HG03354 (cell line): ENCODE measurements around the gene PLCB4.

ENCODE experiments used
- ATAC-seq: cut with Tn5 transposase; IDR thresholded peaks from one replicate; pipeline ENCODE4 v1.9.1; 2021; ENCODE audit warnings: mild to moderate bottlenecking; ENCODE audit not compliant: unreplicated experiment, poor library complexity, severe bottlenecking

Gene PLCB4

DNA sequence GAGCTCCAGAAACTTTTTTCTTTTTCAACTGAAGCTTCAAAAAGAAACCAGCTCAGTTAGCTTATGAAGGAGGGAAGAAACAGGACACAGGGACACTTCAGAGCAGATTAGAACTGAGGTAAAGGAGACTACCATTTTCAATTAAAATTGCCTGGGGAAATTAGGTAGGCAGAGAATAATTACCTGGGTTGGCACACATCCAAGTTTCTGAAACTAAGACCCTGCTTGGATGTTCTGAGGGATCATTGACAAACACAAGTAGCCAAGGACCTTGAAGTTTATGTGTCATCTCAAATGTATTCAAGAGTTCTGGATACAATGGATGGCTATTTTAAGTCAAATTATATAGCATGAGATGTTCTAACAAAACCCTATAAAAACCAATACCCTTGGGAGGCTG lies 137.6 kb downstream of the PLCB4 start:
- ATAC-seq = no peak

DNA sequence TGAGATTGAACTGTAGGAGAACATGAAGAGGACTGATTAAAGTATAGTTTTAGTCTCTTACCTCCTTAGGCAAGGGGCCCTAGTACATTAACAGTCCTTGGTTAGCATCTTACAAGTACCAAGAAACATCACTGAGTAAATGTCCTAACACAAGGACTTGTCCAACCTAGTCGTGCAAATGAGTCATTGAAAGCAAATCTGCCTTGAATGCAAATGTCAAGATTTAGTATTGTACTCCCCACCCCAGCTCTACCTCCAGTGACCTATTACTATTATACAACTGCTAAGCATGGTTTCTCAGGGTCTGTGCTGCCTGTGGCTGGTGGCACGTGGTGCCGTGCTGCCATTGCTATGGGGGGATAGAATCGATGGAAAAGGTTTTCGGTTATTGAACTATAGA lies 138.4 kb downstream of the PLCB4 start:
- no peak for ATAC-seq

DNA sequence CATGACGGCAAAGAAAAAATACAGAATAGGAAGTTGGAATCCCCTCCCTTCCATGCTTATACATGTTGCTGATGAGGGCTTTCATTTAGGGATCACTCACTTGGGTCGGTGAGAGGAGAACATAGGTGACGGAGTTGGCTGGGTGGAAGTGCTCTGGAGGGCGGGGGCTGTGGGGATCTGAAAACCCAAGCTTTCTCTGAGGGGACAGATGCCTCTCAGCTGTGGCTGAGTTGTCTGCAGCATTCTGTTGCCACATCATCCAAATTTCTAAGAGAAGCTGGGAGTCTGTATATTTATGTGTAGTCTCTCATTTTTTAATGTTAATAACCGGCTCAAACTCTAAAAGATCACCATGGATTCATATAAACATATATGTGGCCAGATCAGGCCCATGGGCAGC lies 141.5 kb downstream of the PLCB4 start:
- no peak for ATAC-seq

DNA sequence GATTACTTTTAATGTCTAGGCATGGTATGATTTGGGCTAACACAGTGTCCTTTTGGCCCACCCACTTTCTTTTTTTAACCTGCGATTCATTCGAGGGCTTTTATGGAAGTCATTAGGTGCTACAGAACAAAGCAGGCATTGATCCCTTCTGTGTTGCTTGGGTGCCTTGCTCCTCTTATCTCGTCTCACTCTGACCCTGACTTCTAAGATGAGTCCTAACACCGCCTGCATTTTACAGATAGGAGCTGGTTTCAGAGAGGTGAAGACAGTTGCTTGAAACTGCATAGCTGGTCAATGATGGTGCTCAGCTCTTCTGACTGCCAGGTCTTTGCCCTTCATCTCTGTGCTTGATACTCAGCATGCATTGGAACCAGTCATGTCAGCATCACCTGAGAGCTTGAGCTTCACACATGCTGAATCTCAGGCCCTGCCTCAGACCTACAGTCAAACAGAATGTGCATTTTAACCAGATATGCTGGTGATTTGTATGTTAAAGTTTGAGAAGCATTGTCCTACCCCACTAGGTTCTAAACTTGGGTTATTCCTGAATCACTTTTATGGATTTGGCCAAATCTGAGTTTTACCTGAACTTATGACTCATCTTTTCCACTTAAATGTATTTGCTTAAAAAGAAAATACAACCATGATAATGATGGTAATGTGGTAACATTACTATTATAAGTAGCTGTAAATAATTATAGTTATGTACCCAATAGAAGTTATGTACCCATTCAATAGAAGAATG lies 142.3 kb downstream of the PLCB4 start:
- no peak for ATAC-seq

DNA sequence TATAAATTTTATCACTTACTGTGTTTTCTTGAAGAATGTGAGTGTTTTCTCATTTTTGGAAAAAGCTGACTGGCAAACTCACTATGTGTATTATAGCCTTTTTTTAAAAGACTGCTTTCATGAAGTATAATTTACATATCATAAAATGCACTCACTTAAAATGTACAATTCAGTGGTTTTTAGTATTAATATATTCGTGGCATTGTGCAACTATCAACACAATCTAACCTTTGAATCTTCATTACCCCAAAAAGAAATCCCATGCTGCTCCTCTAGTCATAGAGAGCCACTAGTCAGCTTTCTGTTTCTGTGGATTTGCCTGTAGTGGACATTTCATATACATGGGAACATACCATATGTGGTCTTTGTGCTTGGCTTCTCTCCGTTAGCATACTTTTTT lies 143.8 kb downstream of the PLCB4 start:
- ATAC-seq = no peak

DNA sequence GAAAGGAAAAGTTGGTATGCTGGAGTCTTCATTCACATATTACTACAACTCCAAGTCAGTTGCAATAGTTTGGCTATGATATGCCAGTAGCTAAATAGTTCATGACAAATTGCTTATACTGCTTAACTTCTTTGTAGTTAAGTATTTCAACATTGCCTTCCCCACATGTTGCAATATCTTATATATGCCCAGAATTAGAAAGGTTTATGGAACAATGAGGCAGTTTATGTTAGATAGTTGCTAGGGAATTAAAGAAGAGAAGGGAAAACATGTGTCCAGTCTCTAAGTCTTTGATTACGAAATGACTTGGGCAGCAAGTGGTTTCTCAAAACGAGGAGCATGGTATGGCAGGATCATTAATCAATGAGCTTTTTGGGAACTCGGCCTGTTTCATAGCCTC lies 145.8 kb downstream of the PLCB4 start:
- ATAC-seq = no peak

DNA sequence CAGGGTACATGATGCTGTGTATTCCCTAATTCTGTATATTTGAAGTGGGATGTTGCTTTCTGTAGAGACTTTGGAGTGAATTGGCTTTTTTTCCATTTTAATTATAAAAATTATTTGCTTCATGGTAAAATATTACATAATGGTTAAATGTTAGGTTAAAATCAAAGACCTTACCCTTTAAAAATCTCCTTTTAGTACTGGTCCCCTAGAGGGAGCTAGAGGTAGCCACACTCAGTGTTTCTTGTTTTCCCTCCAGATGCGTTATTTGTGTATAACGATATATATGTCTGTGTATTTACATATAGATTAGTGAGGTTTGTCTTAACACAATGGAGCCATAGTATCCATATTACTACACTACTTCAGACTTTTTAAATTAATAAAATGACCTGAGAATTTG lies 146.7 kb downstream of the PLCB4 start:
- no peak for ATAC-seq

DNA sequence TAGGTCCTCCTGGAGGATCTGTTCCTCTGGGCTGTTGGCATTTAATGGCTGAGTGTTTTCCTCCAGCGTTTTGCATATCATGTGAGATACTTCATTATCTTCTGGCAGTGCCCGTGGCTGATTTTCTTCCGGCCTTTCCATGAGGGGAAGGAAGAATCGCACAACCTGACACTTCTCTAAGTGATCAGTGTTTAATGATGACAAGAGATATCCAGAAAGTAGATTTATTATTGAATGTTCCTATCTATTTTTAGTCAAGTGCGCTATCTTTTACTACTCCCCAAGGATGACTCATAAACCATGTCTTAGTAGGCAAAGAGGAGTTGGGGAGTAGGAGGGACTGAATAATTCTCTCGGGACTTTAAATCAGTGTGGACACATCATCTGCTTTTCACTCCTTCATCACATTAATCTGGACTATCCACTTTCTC lies 149.7 kb downstream of the PLCB4 start:
- no peak for ATAC-seq

DNA sequence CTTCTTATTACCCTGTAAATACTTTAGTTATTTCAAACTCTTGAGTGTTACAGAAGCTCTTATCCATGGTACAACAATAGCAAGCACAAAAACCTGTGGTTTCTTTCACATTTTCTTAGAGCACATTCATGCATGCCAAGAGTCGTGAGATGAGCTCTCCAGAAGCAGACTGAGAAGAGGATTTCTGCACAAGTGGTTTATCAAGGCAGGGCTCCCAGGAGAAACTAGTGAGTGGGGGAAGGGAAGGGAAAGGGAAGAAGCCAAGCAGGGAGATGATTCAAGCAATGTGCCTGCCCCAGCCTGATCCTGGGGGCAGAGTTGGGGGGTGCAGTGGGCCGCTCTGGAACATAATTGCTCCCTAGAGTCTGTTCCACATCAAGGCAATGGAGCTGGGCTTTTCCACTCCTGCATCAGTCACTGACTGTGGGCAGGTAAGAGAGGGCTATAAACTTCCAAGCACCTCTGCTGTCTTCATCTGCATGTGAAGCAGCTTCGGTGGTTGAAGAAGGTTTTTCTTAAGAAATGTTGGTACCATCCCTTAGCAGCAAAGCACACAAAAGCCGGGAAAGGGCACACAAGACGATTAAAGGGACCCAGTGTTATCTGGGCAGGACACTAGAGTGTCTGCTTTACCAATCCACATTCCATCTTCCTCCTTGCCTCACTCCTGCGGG lies 152.1 kb downstream of the PLCB4 start:
- no peak for ATAC-seq

DNA sequence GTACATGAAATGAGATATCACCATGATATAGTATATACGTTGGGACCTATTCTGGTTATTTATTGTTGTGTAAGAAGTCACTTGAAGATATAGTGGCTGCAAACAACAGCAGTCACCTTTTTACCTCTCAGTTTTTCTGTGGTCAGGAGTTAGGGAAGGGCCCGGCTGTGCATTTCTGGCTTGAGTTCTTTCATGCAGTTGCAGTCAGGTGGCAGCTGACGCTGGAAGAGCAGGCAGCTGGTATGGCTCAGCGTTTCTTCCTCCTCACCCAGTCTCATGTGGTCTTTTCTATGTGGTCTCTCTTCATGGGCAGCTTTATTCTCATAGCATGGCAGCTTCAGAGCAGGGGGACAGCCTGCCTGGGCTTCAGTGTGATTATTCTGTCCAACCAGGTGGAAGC lies 154.4 kb downstream of the PLCB4 start:
- no peak for ATAC-seq

DNA sequence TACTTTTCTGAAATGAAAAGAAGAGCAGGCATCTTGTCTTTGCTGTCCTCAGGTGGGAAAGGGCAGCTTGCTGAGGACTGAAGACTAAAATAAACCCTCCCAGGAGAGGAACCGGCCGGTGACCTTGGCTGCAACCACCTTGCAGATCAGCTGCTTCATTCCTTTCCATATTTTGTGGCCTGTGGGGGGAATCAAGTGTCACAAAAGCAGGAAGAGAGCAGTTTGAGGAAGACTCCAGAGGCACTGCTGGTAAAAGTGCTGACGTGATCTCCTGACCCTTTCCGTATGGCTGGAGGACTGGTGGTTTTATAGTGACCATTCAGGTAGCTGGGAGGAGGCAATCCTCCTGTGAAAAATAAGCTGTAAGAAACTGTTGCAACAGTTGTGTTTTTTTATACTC lies 157.0 kb downstream of the PLCB4 start:
- no peak for ATAC-seq

DNA sequence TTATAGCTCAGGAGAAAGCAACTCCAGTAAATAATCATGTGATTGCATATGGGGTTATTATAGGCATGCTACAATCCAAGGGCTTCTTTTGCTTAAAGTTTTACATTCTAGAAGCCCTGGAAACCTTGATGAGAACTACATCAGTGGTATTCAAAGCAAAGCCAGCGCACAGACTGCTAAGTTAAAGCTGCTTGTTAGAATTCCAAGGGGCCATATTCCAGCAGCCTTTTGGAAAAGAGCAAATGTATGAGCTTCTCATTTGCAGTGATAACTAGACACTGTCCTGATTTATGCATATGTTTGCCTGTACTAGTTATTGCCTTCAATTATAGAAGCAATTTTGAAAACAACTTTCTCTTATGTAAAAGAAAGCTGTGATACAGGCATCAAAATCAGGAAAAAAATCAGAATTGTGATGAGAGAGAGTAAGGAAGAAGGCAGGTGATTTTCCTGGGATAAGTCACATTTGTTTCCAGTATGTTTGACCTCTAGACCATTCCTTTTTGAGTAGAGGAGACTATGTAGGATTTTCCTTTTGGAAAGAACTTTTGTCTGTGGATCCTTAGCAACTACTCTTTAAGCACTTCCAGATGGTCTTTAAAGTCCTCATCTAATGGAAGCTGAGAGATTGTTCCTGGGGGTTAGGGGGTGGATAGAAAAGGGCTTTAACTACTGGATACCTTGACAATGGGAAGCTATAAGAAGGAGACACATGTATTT lies 159.2 kb downstream of the PLCB4 start:
- no peak for ATAC-seq

DNA sequence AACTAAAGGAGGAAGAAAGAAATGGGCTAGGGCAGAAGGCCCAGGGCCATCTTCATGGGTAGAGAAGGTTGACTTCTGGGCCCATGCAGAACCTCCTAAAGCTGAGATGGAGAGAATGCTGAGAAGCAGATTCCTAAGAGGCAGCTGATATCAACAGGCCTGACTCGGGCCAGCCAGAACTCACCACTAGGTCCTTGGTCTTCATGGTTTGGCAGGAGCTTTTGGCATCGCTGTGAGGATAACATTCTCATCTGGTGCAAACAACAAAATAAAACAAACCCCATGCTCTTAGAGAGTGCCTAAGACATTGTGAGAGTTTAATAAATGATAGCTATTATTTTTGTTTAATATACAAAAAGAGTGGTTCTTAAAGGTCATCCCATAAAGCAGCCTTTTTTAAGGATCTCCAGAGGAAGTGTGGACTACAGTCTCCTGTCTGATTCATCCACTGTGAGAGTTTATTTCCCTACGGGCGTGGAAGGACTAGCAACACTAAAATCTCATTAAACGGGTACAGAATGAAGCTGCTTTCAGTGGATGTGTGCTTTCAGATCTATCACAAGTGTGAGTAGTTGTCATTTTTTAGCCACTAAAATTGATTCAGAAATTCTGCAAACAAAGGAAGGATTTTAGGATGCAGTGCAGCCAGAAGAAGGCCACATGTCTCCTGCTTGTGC lies 160.0 kb downstream of the PLCB4 start:
- no peak for ATAC-seq

DNA sequence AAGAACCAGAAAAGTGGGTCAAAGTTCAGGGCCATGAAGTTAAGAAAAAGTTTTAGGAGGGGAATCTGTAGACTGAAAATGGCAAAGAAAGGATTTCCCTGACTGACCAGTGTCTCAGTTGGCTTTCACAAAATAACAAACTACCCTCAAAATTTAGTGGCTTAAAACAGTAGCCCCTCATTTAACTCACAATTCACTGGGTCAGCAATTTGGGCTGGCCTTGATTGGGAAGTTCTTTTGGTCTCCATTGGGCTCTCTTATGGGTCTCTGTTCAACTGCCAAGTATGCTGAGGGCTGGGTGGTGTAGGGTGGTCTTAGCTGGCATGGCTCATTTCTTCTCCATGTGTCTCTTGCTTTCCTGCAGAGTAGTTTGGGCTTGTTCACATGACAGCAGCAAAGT lies 161.5 kb downstream of the PLCB4 start:
- ATAC-seq = no peak

DNA sequence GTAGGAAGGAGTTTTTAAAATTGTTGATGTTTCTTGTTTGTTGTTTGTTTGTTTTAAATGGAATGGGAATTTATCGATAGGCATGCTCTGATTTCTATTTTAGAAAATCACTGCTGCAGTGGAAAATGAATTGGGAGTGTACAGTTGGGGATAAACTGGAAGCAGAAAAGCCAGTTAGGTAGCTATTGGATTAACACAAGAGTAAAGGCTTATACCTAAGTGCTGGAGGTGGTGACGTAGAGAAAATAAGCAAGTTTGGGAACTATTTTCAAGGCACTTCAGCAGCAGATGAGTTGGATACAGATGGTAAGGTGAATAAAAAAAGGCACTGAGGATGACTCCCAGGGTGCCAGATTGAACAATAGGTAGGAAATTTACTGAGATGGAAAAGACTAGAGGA lies 164.9 kb downstream of the PLCB4 start:
- no peak for ATAC-seq

DNA sequence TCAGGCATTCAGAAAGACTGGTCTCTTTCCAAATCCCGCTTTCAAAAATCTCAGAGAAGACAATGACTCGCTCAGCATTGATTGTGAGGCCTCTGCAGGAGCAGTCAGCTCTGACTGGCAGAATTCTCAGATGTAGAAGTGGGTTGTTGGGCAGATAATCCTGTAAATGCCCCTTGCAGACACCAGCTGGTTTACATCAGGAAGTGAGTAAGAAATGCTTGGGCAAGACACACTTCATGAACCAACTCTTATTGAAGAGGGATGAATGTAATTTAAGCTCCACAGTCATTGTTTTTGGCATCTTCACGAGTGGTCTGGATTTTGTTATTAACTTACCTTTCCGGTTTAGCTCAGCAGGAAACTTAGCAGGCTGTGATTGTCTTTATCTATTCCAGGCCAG lies 166.6 kb downstream of the PLCB4 start:
- no peak for ATAC-seq

DNA sequence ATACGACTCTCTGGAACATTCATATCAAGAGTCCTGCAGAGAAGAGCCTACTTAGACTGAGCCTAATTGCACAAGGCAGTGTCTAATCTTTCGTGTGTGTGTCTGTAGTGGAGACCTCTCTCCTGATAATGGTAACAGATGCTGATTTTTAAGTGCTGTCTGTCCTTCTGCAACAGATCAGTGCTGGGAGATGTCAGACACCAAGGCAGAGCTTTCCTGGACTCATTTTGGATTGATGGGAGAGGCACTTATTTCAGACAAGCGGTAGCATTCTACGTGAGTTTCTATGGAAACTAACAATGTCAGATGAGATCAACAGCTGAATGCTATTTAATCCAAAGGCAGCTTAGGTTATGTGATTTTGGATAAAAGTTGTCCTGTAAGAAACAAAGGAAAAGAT lies 167.6 kb downstream of the PLCB4 start:
- no peak for ATAC-seq

DNA sequence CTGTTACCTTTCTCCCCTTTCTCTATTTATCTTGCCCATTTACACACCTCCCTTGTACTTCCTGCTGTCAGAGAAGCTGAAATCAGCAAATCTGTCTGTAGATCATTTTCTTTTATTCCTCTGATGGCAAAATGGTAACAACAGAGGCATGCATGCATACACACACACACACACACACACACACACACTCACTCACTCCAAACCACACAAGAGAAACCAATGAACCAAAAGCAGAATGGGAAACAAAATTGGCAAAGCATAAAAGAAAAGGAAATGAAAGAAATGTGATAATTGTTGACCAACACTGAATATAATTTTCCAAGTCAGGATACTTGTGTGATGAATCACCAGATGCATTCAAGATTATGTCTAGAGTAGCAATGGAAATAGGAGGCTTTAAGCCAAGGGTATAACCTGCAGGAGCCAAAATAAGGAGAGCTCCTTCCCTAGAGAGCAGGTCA lies 172.4 kb downstream of the PLCB4 start:
- no peak for ATAC-seq

DNA sequence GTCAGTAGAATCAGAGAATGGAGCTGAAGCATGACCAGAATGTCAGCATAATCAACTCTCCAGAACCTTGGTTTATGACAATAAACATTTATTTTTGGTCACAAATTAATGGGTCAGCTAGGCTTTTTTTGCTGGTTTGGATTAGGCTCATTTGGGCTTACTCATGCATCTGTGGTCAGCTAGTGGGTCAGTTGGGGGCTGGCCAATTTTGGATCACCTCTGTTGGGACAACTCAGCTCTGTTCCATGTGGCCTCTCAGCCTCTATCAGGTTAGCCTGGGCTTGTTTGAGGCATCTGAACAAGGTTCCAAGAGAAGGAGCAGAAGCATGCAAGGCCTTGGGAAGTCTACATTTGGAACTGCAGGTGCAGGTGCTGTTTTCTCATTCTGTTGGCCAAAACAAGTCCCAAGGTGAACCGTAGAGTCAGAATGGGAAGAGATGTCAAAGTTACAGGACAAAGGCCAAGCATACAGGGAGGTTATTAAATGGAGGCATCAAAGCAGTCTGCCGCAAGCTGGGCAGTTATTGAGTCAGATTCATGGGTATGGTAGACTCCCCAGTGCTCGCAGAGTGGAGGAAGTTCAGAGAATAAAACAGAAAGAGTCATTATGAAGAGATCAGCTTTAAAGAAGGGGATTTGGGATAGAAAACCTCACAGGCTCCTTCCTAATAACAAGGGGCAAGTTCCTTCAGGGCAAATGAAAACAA lies 173.0 kb downstream of the PLCB4 start:
- no peak for ATAC-seq

DNA sequence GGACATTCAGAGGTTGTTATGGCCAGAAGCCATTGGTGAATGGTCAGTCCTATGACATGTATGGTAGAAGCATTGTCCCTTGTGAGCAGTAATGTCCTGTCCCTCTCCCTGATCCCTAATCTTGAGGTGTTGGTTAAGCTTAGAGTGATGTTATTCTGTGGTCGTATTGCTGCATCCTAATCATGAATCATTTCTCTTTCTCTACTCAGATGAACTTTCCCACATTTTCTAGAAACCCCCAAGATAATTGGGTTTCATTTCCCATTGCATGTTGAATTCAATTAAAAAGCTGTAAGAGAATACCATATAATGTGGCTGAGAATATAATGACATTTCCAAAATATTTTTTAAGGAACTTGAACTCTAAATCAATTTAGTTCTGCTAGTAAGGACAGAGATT lies 175.1 kb downstream of the PLCB4 start:
- no peak for ATAC-seq
